HG02798 (cell line): Measurements from ENCODE around the gene AK2.
"Not testable (repeated sequence)": the region's sequence is repeated elsewhere in the genome, so short reads cannot be mapped to it uniquely, and the experiment has no call there.

Experiments
- ATAC-seq: cut with Tn5 transposase; IDR thresholded peaks from one replicate; pipeline ENCODE4 v1.9.1; 2021; ENCODE audit warnings: mild to moderate bottlenecking; ENCODE audit not compliant: unreplicated experiment, poor library complexity

AK2 gene

DNA sequence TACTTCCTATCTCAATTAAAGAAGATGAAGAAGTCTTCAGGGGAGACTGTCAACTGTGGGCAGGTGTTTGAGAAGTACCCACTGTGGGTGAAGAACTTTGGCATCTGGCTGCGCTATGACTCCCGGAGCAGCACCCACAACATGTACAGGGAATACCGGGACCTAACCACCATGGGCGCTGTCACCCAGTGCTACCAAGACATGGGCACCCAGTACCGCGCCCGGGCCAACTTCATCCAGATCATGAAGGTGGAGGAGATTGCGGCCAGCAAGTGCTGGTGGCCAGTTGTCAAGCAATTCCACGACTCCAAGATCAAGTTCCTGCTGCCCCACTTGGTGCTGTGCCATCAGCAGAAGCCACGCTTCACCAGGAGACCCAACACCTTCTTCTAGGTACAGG, 56.6 kb downstream of the AK2 start:
- ATAC-seq: no peak

GRCh38 chr1:32978854-32979253, 57.8 kb downstream of the AK2 start:
- ATAC-seq: no peak

- no peak for ATAC-seq
Observed at GRCh38 chr1:32977546-32978087, 59.1 kb downstream of the AK2 start.

DNA sequence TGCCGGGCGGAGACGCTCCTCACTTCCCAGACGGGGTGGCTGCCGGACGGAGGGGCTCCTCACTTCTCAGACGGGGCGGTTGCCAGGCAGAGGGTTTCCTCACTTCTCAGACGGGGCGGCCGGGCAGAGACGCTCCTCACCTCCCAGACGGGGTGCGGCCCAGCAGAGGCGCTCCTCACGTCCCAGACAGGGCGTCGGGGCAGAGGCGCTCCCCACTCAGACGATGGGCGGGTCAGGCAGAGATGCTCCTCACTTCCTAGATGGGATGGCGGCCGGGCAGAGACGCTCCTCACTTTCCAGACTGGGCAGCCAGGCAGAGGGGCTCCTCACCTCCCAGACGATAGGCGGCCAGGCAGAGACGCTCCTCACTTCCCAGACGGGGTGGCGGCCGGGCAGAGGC, 61.6 kb downstream of the AK2 start:
- not testable (repeated sequence) for ATAC-seq

GRCh38 chr1:32973458-32973857, 63.2 kb downstream of the AK2 start:
- ATAC-seq: not testable (repeated sequence)

GRCh38 chr1:32972814-32973428, 63.8 kb downstream of the AK2 start:
- ATAC-seq: no peak

- no peak for ATAC-seq
Observed at GRCh38 chr1:32971576-32971975, 65.1 kb downstream of the AK2 start.

DNA sequence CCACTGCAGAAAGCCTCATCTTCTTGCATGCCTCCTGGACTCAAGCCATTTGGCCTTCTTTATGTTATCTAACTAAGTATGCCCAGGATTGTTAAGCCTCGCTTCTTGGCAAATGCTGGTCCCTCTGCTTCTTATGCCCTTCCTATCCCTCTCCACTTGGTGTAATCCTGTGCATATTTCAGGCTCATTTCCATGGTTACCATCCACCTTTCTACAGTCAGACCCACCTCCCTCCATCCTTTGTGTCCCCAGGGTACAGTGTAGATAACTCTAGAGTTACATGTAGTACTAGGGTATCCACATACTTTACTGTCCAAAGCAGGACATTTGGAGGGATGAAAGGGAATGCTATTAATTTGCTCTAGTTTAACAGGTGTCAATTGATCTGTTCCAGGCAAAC, 65.5 kb downstream of the AK2 start:
- ATAC-seq: no peak

DNA sequence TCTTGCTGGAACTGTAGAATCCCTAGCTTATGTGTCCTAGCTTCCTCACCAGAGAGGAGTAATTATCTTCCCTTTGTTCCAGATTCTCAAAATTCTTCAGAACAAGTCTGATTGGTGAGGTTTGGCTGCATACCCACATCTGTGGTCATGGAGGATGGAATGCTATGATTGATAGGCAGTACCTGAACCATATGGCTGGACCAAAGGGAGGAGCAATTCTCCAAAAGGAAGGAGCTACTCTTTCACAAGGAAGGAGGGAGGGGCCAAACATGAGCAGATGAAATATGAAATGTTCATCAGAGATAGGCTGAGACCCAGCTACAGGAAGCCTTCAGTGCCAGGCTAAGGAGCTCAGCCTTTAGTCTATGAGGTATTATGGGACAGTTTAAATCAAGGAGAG, 67.1 kb downstream of the AK2 start:
- no peak for ATAC-seq

DNA sequence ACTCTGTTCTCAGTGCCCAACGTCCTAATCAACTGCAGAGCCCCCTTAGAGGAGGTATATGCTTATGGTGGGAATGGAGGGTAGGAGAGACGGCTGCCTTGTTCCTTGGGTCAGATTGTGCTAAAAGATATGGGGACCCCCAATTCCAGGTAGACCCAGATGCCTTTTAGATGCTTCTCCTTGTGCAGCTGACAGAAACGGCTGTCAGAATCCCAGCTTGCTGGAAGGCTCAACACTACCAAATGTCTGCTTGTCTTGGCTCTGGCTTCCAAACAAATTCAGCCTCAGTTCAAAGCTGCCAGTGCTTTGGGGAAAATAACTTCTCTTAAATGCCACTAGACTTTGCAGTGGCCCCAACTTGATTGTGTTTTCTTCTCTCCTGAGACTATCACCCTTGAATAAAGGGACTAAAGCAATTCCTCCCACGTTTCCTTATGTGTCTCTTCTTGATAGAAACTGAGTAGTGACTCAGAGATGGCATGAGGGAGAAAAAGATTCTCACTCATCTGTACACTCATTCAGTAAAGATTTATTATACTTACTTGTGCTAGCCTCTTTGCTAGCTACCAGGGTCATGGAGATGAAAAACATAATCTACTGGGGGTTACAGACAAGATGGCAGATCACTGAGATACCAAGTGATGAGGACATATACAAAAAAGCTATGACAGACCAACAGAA, 68.7 kb downstream of the AK2 start:
- no peak for ATAC-seq

DNA sequence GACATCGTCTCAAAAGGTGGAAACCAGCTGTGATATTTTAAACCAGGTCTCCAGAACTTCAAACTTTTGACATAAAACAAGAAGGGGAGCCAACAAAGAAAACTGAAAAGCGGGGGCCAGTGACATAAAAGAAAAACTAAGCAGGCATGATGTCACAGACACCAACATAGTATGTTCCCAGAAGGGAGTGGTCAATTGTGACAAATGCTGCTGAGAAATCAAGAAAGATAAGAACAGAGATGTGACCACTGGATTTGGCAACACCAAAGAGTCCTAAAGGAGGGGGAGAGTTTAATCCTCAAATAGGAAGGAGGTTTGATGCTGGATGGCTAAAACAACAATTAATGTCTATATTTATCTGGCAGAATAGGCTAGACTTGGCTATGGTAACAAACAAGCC, 69.8 kb downstream of the AK2 start:
- no peak for ATAC-seq

DNA sequence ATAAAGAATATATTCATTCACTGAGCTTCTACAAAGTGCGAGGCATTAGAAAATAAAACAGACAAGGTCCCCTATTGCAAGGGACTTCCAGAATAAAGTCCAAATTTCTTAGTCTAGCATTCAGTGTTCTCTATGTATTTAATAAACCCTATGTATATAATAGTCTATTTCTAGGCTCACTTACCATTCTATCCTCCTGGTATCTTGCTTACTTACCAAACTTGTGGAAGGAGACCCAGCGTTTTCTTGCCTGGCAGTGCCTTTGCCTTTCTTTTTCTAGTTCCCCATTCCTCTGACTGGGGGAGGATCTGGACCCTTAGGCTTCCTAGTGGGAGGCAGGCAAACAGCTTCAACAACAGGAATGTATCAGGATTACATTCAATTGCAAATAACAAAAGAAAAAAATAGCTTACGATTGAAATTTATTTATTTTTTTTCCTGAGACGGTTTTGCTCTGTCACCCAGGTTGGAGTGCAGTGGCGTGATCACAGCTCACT, 71.4 kb downstream of the AK2 start:
- ATAC-seq: no peak

GRCh38 chr1:32964461-32965250, 72.0 kb downstream of the AK2 start, which contains the start of gene RNF19B:
Gene RNF19B, minus strand, starts transcription at chr1:32964809. Its CDS starts 124 bp downstream, at chr1:32964685.
- ATAC-seq: peak; percentile 85

DNA sequence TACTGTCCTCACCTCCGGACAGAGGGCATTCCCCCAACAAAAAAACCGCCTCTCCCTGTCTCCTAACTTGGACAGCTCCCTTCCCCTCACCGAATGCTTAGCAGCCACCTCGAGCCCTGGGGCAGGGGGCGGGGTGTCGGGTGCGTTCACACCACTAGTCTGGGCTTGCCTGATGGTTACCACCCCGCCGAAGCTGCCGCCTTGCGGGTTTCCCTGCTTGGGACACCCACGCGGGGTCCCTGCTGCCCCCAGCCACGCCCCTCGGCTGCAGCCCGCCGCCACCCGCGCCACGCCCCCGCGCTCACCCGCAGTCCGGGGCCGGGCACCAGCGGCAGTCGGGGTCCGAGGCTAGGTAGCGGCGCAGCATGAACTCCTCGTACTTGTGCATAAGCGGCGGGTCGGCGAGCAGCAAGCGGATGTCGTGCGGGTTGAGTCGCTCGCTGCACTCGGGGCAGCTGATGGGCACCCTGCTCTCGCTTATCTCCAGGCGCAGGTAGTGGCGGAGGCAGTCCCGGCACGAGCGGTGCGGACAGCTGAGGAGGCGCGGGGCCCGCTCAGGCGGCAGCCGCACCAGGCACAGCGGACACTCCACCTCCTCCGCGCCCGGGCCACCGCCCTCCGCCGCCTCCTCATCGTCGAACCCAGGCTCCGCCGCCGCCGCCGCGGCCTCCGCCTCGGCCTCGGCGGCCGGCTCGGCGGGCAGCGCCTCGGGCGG, 72.8 kb downstream of the AK2 start:
- peak; percentile 29 for ATAC-seq

DNA sequence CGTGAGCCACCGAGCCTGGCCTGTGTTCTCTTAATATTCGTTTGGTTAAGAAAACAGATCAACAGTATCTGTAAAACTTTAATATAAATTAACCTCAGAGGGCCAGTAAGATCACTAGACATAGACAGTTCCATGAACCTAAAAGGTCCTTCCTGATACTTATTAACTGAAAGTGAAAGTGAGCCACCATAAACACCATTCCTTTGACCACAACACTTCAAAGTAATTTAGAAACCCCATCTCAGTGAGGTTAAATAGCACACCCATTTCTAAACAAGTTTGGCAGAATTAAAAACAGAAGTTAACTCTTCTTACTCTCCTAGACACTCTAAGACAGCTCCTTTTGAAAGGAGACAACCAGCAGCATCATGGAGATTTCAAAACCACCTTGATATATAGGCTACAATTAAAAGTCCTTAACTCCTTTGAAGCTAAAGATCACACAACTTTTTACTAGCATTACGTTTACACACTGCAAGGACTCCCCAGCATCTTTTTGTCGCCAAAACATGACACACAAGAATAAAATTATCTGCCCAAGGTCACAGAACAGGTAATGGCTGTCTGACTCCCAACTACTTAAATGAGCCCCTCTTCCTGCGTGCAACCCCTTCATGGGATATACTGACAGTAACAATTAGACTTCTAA, 74.3 kb downstream of the AK2 start:
- no peak for ATAC-seq

GRCh38 chr1:32960819-32961355, 75.8 kb downstream of the AK2 start:
- ATAC-seq: no peak

- no peak for ATAC-seq
Observed at GRCh38 chr1:32960342-32960741, 76.3 kb downstream of the AK2 start.

- ATAC-seq: no peak
Observed at GRCh38 chr1:32958827-32959226, 77.9 kb downstream of the AK2 start.
